NB4 (cell line): ENCODE results near the gene VANGL1.

Experiments
- DNase-seq: peaks from one replicate; pipeline ENCODE4 v3.0.0; 2010; ENCODE audit warnings: low read depth
- H3K4me3 ChIP-seq: one replicate; pipeline ENCODE4 v1.5.1; 2011; ENCODE audit warnings: mild to moderate bottlenecking, low read depth, low read length, moderate library complexity
- MAX ChIP-seq: IDR thresholded peaks from 2 replicates; pipeline ENCODE4 v1.6.1; 2011; ENCODE audit warnings: low read depth, low read length
- MYC ChIP-seq: IDR thresholded peaks from 2 replicates; pipeline ENCODE4 v1.6.1; 2011; ENCODE audit warnings: low read depth, low read length
- POLR2A ChIP-seq: IDR thresholded peaks from 2 replicates; pipeline ENCODE4 v1.6.1; 2011; ENCODE audit warnings: mild to moderate bottlenecking; ENCODE audit not compliant: insufficient read length; ENCODE audit errors: extremely low read depth
- TF ChIP-seq, protein P1 (sequence below): IDR thresholded peaks from one replicate; pipeline ENCODE4 v1.5.1; 2012; ENCODE audit warnings: low read depth, low read length

VANGL1 gene

GRCh38 chr1:115642168-115643072, 650 bp downstream of the VANGL1 start:
- peak overlapping the region; percentile 66 for H3K4me3 ChIP-seq
- DNase-seq, result peak; percentile 82
- TF ChIP-seq POLR2A, result no peak
- no peak; the same call in 1 of the 2 replicates for TF ChIP-seq MAX
- TF ChIP-seq, protein P1, sequence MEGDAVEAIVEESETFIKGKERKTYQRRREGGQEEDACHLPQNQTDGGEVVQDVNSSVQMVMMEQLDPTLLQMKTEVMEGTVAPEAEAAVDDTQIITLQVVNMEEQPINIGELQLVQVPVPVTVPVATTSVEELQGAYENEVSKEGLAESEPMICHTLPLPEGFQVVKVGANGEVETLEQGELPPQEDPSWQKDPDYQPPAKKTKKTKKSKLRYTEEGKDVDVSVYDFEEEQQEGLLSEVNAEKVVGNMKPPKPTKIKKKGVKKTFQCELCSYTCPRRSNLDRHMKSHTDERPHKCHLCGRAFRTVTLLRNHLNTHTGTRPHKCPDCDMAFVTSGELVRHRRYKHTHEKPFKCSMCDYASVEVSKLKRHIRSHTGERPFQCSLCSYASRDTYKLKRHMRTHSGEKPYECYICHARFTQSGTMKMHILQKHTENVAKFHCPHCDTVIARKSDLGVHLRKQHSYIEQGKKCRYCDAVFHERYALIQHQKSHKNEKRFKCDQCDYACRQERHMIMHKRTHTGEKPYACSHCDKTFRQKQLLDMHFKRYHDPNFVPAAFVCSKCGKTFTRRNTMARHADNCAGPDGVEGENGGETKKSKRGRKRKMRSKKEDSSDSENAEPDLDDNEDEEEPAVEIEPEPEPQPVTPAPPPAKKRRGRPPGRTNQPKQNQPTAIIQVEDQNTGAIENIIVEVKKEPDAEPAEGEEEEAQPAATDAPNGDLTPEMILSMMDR, result no peak
- no peak for TF ChIP-seq MYC

DNA sequence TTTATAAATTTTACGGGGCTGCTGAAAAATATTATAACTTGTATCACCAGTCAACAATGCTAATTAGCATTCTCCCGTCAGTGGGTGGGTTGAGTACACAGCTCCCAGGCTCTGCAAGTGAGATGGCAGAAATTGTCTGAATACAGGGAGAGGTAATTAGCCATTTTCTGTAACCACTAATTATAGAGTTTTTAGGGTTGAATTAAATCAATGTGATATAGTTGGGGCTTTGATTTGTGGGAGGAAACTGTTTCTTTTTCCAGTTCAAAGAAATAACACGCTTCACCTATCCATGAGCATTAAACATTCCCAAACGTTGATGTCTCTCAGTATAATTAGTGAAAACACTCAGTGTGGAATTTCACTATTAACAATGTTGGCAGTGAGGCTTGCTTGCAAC, 1.5 kb downstream of the VANGL1 start:
- H3K4me3 ChIP-seq, result peak overlapping the region; percentile 66
- no peak for DNase-seq
- TF ChIP-seq MYC (no peak), MAX (no peak), POLR2A (no peak)
- TF ChIP-seq, protein P1, result no peak

- no peak for DNase-seq
- H3K4me3 ChIP-seq, result peak overlapping the region; percentile 66
- no peak for TF ChIP-seq MAX
- TF ChIP-seq MYC, result no peak
- no peak for TF ChIP-seq POLR2A
- TF ChIP-seq, protein P1, result no peak
These were observed 1.9 kb downstream of the VANGL1 start for GRCh38 chr1:115643666-115644065.

GRCh38 chr1:115644109-115644508, 2.3 kb downstream of the VANGL1 start:
- no peak for DNase-seq
- no peak overlapping the region for H3K4me3 ChIP-seq
- TF ChIP-seq POLR2A (no peak), MYC (no peak), MAX (no peak)
- TF ChIP-seq, protein P1, result no peak

DNA sequence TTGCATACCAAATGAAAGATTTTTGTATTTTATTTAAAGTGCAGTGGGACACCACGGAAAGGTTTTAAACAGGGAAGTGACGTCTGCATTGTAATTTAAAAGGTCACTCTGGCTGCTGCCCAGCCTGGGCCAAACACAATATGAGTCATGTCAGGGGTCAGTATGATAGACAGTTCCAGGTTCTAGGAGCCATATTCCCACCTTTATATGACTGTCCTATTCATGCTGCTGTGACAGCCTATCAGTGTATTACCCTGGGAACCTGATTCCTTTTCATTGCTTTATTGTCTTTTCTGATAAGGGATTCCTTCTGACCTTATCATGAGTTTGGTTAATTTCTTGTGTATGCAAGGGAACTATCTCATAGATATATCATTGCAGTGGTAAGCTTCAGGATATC, 5.3 kb downstream of the VANGL1 start:
- no peak for TF ChIP-seq POLR2A
- no peak for TF ChIP-seq MAX
- TF ChIP-seq MYC, result no peak
- TF ChIP-seq, protein P1, result no peak
- no peak overlapping the region for H3K4me3 ChIP-seq
- DNase-seq, result no peak

DNA sequence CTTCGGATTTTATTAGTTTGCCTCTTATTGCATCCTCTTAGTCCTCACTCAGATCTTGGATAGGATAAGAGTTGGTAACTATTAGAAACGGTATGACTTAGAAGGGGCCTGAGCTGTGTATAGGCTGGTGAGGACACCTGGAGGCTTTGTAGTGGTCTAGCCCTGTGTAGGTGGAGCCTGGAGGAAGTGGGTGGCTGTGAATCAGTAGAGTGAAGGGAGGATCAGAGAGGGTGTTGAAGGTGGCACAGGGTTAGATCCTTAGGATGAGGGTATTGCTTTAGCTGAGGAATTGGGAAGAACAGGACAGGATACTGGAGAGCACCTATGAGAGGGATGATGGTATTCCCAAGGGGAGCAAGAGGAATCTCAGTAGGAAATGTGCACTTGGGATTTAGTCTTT, 5.7 kb downstream of the VANGL1 start:
- TF ChIP-seq, protein P1, result no peak
- TF ChIP-seq MYC, result no peak
- TF ChIP-seq MAX, result no peak
- no peak for TF ChIP-seq POLR2A
- DNase-seq, result no peak
- no peak overlapping the region for H3K4me3 ChIP-seq
